Prostate gland (tissue), 2 donors: ENCODE results near the gene DAAM1. TPM values are rescaled to one million over a fixed set of nuclear protein-coding genes. Genes with fewer than 3 reads are reported as not detected.

Experiments
- DNase-seq: peaks from one replicate; pipeline ENCODE4 v3.0.0-alpha.2; 2019; ENCODE audit warnings: low spot score
- H3K27ac ChIP-seq, 2 donors: fragments of 200-600 bp; sonication (generic); 2 replicates each; pipeline ENCODE4 v1.5.1; 2017 to 2019
- H3K27me3 ChIP-seq: fragments of 200-600 bp; sonication (generic); replicated peaks from 2 replicates; pipeline ENCODE4 v1.5.1; 2019; ENCODE audit not compliant: insufficient read depth
- H3K36me3 ChIP-seq, 2 donors: fragments of 200-600 bp; sonication (generic); 1 replicate in 1 of 2; 2 replicates in 1 of 2; pipeline versions ENCODE4 v1.5.1 to v1.8.1; 2017 to 2019
- H3K4me1 ChIP-seq: fragments of 200-600 bp; sonication (generic); replicated peaks from 2 replicates; pipeline ENCODE4 v1.5.1; 2019
- H3K4me3 ChIP-seq, 2 donors: fragments of 200-600 bp; sonication (generic); 2 replicates each; pipeline ENCODE4 v1.5.1; 2017 to 2019
- H3K9me3 ChIP-seq: fragments of 200-600 bp; sonication (generic); 2 replicates; pipeline ENCODE4 v1.5.1; 2017
- POLR2A ChIP-seq: fragments of 450-650 bp; IDR thresholded peaks from one replicate; pipeline ENCODE4 v1.6.1; 2016; ENCODE audit warnings: antibody characterized with exemption, mild to moderate bottlenecking
- POLR2AphosphoS5 ChIP-seq: sonication (generic); formaldehyde crosslinking; IDR thresholded peaks from one replicate; pipeline ENCODE4 v1.6.1; 2017; ENCODE audit warnings: antibody characterized with exemption
- WGBS: methylation state at CpG from one replicate; pipeline ENCODE4 v1.1.5; 2018; 5-methylcytosine and 5-hydroxymethylcytosine counted together
- intact Hi-C: fragments of 100-400 bp; cut with DNase I; formaldehyde crosslinking; loops from one replicate; pipeline ENCODE4 v1.14.2; 2022
- total RNA-seq, 2 donors: library from RNA; depleted of rRNA; stranded (reverse); fragments of >200 nt; gene quantifications; one replicate each; pipeline ENCODE4 v1.1.0, GENCODE V29; 2016
- TF ChIP-seq, protein P1 (sequence below), 4 experiments: fragments of 200-600 bp in 2 of 4; fragments of 450-650 bp in 2 of 4; sonication (generic) in 2 of 4; IDR thresholded peaks; 1 replicate in 3 of 4; 2 replicates in 1 of 4; pipeline ENCODE4 v1.5.1; 2016 to 2019; ENCODE audit warnings: antibody characterized with exemption in 4 of 4, mild to moderate bottlenecking in 2 of 4, moderate library complexity in 2 of 4

DAAM1 gene
- total RNA-seq, 2 donors from 2014 or later: 35.4 to 58.3 TPM

DNA sequence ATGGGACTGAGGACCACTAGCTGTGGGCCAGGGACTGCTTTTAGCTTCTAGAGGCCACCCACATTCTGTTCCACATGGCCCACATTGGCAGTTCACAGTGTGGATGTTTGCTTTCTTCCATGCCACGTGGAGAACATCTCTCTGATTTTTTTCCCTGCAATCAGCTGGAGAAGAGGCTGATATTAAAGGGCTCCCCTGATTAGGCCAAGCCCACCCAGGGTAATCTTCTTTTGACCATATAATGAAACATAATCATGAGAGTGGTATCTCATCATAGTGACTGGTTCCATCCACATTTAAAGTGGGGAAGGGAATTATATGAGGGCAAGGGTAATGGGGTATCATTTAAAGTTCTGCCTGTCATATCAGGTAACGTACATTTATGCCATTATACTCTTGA is 15.8 kb downstream of the DAAM1 start:
- intact Hi-C loops: no loop called here
- TF ChIP-seq POLR2A: no peak
- TF ChIP-seq POLR2AphosphoS5: no peak
- TF ChIP-seq, protein P1, sequence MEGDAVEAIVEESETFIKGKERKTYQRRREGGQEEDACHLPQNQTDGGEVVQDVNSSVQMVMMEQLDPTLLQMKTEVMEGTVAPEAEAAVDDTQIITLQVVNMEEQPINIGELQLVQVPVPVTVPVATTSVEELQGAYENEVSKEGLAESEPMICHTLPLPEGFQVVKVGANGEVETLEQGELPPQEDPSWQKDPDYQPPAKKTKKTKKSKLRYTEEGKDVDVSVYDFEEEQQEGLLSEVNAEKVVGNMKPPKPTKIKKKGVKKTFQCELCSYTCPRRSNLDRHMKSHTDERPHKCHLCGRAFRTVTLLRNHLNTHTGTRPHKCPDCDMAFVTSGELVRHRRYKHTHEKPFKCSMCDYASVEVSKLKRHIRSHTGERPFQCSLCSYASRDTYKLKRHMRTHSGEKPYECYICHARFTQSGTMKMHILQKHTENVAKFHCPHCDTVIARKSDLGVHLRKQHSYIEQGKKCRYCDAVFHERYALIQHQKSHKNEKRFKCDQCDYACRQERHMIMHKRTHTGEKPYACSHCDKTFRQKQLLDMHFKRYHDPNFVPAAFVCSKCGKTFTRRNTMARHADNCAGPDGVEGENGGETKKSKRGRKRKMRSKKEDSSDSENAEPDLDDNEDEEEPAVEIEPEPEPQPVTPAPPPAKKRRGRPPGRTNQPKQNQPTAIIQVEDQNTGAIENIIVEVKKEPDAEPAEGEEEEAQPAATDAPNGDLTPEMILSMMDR (IDR thresholded peaks at IDR 0.05): no peak

GRCh38 chr14:59206892-59207291 is 18.4 kb downstream of the DAAM1 start:
- TF ChIP-seq POLR2A (no peak), POLR2AphosphoS5 (no peak)
- TF ChIP-seq, protein P1 (IDR thresholded peaks at IDR 0.05): no peak
- intact Hi-C loops: no loop called here
- Histone ChIP-seq H3K4me1 (peaks cover 5% of the 10 kb centered on the region), H3K27me3 (no peaks in the 10 kb centered on the region), H3K9me3 (no peaks in the 10 kb centered on the region), H3K4me3 (no peak overlapping the region), H3K36me3 (no peaks in the 10 kb centered on the region), H3K27ac (no peak overlapping the region)
- no peak for DNase-seq
- 86% methylated on average over 2 of the region's 2 CpGs for WGBS

More for the DNA sequence above, 15.8 kb downstream of the DAAM1 start:
- Histone ChIP-seq H3K4me3 (no peak overlapping the region), H3K4me1 (no peaks in the 10 kb centered on the region), H3K27ac (no peak overlapping the region), H3K36me3 (no peaks in the 10 kb centered on the region), H3K27me3 (no peaks in the 10 kb centered on the region), H3K9me3 (no peaks in the 10 kb centered on the region)
- DNase-seq: no peak
- WGBS: 71% methylated on average over 2 of the region's 2 CpGs

DNA sequence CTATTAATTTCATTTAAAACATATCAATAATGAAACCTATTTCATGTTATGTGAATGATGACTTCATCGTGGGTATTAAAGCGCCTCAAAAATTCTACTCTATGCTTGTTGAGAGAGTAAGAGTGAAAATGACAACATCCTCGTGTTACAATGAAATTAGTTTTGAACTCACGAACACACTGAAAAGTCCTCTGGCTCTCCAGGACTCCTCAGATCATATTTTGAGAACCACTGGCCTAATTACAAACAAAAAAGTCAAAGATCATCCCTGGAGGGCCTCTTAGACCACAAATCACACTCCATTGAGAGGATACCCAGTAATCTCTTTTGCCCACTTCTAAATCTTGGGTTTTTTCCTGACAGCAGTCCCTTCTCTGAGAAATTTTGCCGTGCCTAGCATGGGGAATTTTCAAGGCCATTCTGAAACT is 19.1 kb downstream of the DAAM1 start:
- intact Hi-C loops: no loop called here
- 92% methylated on average over 5 of the region's 5 CpGs for WGBS

DNA sequence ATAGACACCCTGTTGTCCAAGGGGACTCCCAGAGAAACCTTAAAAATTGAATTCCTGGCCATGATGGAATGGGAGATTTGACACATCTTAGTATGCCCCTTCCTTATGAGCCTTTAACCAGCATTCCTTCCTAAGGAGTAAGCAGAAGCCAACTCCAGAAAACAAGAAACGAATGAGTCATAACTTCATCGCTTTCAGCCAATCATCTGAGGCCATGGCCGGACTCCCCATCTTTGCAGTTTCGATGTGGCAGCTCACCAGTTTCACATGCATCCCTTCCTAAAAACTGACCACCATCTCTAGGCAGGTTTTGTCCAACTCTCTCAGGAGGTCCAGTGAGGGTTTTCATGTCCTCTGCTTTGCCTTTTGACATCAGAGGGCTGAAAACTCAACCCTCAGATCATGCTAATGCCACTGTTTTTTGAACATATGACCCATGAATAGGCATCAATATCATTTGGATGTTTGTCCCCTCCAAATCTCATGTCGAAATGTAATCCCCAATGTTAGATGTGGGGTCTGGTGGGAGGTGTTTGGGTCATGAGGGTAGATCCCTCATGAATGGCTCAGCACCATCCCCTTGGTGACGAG is 19.9 kb downstream of the DAAM1 start:
- Histone ChIP-seq H3K9me3 (no peaks in the 10 kb centered on the region), H3K27ac (no peak overlapping the region), H3K27me3 (no peaks in the 10 kb centered on the region), H3K4me3 (no peak overlapping the region), H3K36me3 (no peaks in the 10 kb centered on the region), H3K4me1 (peaks cover 5% of the 10 kb centered on the region)
- no peak for DNase-seq
- no peak for TF ChIP-seq POLR2AphosphoS5
- TF ChIP-seq POLR2A: no peak
- TF ChIP-seq, protein P1 (IDR thresholded peaks at IDR 0.05): no peak
- intact Hi-C loops: no loop called here
- WGBS: 89% methylated on average over 6 of the region's 6 CpGs

More for the DNA sequence above, 19.1 kb downstream of the DAAM1 start:
- DNase-seq: no peak
- Histone ChIP-seq H3K36me3 (no peaks in the 10 kb centered on the region), H3K4me3 (no peak overlapping the region), H3K4me1 (peaks cover 5% of the 10 kb centered on the region), H3K27ac (no peak overlapping the region), H3K9me3 (no peaks in the 10 kb centered on the region), H3K27me3 (no peaks in the 10 kb centered on the region)
- TF ChIP-seq POLR2A (no peak), POLR2AphosphoS5 (no peak)
- TF ChIP-seq, protein P1 (IDR thresholded peaks at IDR 0.05): no peak

GRCh38 chr14:59208954-59209353 is 20.5 kb downstream of the DAAM1 start:
- H3K36me3 ChIP-seq: no peaks in the 10 kb centered on the region
- peaks cover 5% of the 10 kb centered on the region for H3K4me1 ChIP-seq
- TF ChIP-seq, protein P1 (IDR thresholded peaks at IDR 0.05): no peak
- no peak for TF ChIP-seq POLR2AphosphoS5
- no peak for TF ChIP-seq POLR2A
- H3K4me3 ChIP-seq: no peak overlapping the region
- 100% methylated on average over 1 of the region's 1 CpG for WGBS
- no peak overlapping the region for H3K27ac ChIP-seq
- no peaks in the 10 kb centered on the region for H3K9me3 ChIP-seq
- no peaks in the 10 kb centered on the region for H3K27me3 ChIP-seq
- intact Hi-C loops: no loop called here
- DNase-seq: no peak
